ENCODE measurements around the gene INPP4A.

- TF ChIP-seq, protein P1, sequence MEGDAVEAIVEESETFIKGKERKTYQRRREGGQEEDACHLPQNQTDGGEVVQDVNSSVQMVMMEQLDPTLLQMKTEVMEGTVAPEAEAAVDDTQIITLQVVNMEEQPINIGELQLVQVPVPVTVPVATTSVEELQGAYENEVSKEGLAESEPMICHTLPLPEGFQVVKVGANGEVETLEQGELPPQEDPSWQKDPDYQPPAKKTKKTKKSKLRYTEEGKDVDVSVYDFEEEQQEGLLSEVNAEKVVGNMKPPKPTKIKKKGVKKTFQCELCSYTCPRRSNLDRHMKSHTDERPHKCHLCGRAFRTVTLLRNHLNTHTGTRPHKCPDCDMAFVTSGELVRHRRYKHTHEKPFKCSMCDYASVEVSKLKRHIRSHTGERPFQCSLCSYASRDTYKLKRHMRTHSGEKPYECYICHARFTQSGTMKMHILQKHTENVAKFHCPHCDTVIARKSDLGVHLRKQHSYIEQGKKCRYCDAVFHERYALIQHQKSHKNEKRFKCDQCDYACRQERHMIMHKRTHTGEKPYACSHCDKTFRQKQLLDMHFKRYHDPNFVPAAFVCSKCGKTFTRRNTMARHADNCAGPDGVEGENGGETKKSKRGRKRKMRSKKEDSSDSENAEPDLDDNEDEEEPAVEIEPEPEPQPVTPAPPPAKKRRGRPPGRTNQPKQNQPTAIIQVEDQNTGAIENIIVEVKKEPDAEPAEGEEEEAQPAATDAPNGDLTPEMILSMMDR (IDR thresholded peaks at IDR 0.05): no peak
- no peak for TF ChIP-seq POLR2AphosphoS5 (IDR thresholded peaks at IDR 0.05)
Observed at GRCh38 chr2:98534761-98535160, 90.1 kb downstream of the INPP4A start.
